ENCODE data around the gene CLSTN2.

The CLSTN2 gene

GRCh38 chr3:139939681-139940190, 4.8 kb downstream of the CLSTN2 start:
- ChIA-PET CTCF (no interaction called here), POLR2A (no interaction called here)
- DNase-seq (ENCODE audit: extremely low spot score) = no peak
- no peak for TF ChIP-seq ELF4 (IDR thresholded peaks at IDR 0.05)
- no peak for TF ChIP-seq FOXM1 (IDR thresholded peaks at IDR 0.05; ENCODE audit: borderline replicate concordance)
- TF ChIP-seq ARNT (IDR thresholded peaks at IDR 0.05) = no peak
- no peak for TF ChIP-seq FOXK2 (IDR thresholded peaks at IDR 0.05)
- no peak for TF ChIP-seq PKNOX1 (IDR thresholded peaks at IDR 0.05)
- TF ChIP-seq TARDBP (IDR thresholded peaks at IDR 0.05) = no peak
- no peak for TF ChIP-seq ZNF384 (IDR thresholded peaks at IDR 0.05)
- no peak for TF ChIP-seq LEF1 (IDR thresholded peaks at IDR 0.05; ENCODE audit: borderline replicate concordance)
- no peak for TF ChIP-seq L3MBTL2 (conservative IDR thresholded peaks at IDR 0.05)
- TF ChIP-seq HDGF (IDR thresholded peaks at IDR 0.05; ENCODE audit: borderline replicate concordance) = no peak
- no peak for TF ChIP-seq FOXA1 (IDR thresholded peaks at IDR 0.05)
- no peak for TF ChIP-seq SUZ12 (IDR thresholded peaks at IDR 0.05)
- no peak for TF ChIP-seq CTBP1 (IDR thresholded peaks at IDR 0.05; ENCODE audit: borderline replicate concordance)
- no peak for TF ChIP-seq BHLHE40 (IDR thresholded peaks at IDR 0.05; ENCODE audit: borderline replicate concordance)

GRCh38 chr3:139940622-139941021, 5.6 kb downstream of the CLSTN2 start:
- TF ChIP-seq ARNT (IDR thresholded peaks at IDR 0.05) = no peak
- no peak for TF ChIP-seq ELF4 (IDR thresholded peaks at IDR 0.05)
- TF ChIP-seq TARDBP (IDR thresholded peaks at IDR 0.05) = no peak
- no peak for DNase-seq (ENCODE audit: extremely low spot score)
- ChIA-PET POLR2A (no interaction called here), CTCF (no interaction called here)

- no peak for DNase-seq (ENCODE audit: extremely low spot score)
- TF ChIP-seq NFRKB (IDR thresholded peaks at IDR 0.05) (no peak), FOXA1 (IDR thresholded peaks at IDR 0.05) (no peak), HDGF (IDR thresholded peaks at IDR 0.05; ENCODE audit: borderline replicate concordance) (no peak), PKNOX1 (IDR thresholded peaks at IDR 0.05) (no peak), SP1 (IDR thresholded peaks at IDR 0.05) (no peak), FOXK2 (IDR thresholded peaks at IDR 0.05) (no peak), L3MBTL2 (conservative IDR thresholded peaks at IDR 0.05) (no peak), CTBP1 (IDR thresholded peaks at IDR 0.05; ENCODE audit: borderline replicate concordance) (no peak), TARDBP (IDR thresholded peaks at IDR 0.05) (no peak), FOXM1 (IDR thresholded peaks at IDR 0.05; ENCODE audit: borderline replicate concordance) (no peak), ELF4 (IDR thresholded peaks at IDR 0.05) (no peak), SUZ12 (IDR thresholded peaks at IDR 0.05) (no peak), ARNT (IDR thresholded peaks at IDR 0.05) (no peak), ZNF384 (IDR thresholded peaks at IDR 0.05) (no peak), BHLHE40 (IDR thresholded peaks at IDR 0.05; ENCODE audit: borderline replicate concordance) (no peak)
- ChIA-PET POLR2A (no interaction called here), CTCF (no interaction called here)
These were observed 6.6 kb downstream of the CLSTN2 start for GRCh38 chr3:139941580-139941979.

GRCh38 chr3:139944256-139944910, 9.4 kb downstream of the CLSTN2 start:
- no peak for DNase-seq (ENCODE audit: extremely low spot score)
- TF ChIP-seq TARDBP (IDR thresholded peaks at IDR 0.05) (no peak), ZNF384 (IDR thresholded peaks at IDR 0.05) (no peak), NFRKB (IDR thresholded peaks at IDR 0.05) (no peak), ARNT (IDR thresholded peaks at IDR 0.05) (no peak), FOXK2 (IDR thresholded peaks at IDR 0.05) (no peak), CTBP1 (IDR thresholded peaks at IDR 0.05; ENCODE audit: borderline replicate concordance) (no peak), L3MBTL2 (conservative IDR thresholded peaks at IDR 0.05) (no peak), SP1 (IDR thresholded peaks at IDR 0.05) (no peak), FOXM1 (IDR thresholded peaks at IDR 0.05; ENCODE audit: borderline replicate concordance) (no peak), ELF4 (IDR thresholded peaks at IDR 0.05) (no peak), SUZ12 (IDR thresholded peaks at IDR 0.05) (no peak), LEF1 (IDR thresholded peaks at IDR 0.05; ENCODE audit: borderline replicate concordance) (no peak), BHLHE40 (IDR thresholded peaks at IDR 0.05; ENCODE audit: borderline replicate concordance) (no peak), PKNOX1 (IDR thresholded peaks at IDR 0.05) (no peak), FOXA1 (IDR thresholded peaks at IDR 0.05) (no peak), HDGF (IDR thresholded peaks at IDR 0.05; ENCODE audit: borderline replicate concordance) (no peak)
- POLR2A ChIA-PET = no interaction called here
- CTCF ChIA-PET = no interaction called here

- CTCF ChIA-PET = no interaction called here
- POLR2A ChIA-PET = no interaction called here
- TF ChIP-seq SUZ12 (IDR thresholded peaks at IDR 0.05) = no peak
- TF ChIP-seq CTBP1 (IDR thresholded peaks at IDR 0.05; ENCODE audit: borderline replicate concordance) = no peak
- no peak for TF ChIP-seq BHLHE40 (IDR thresholded peaks at IDR 0.05; ENCODE audit: borderline replicate concordance)
- TF ChIP-seq HDGF (IDR thresholded peaks at IDR 0.05; ENCODE audit: borderline replicate concordance) = no peak
- no peak for TF ChIP-seq FOXA1 (IDR thresholded peaks at IDR 0.05)
- TF ChIP-seq NFRKB (IDR thresholded peaks at IDR 0.05) = no peak
- no peak for TF ChIP-seq TARDBP (IDR thresholded peaks at IDR 0.05)
- TF ChIP-seq SP1 (IDR thresholded peaks at IDR 0.05) = no peak
- no peak for TF ChIP-seq LEF1 (IDR thresholded peaks at IDR 0.05; ENCODE audit: borderline replicate concordance)
- no peak for TF ChIP-seq ELF4 (IDR thresholded peaks at IDR 0.05)
- TF ChIP-seq FOXM1 (IDR thresholded peaks at IDR 0.05; ENCODE audit: borderline replicate concordance) = no peak
- TF ChIP-seq ZNF384 (IDR thresholded peaks at IDR 0.05) = no peak
- no peak for TF ChIP-seq PKNOX1 (IDR thresholded peaks at IDR 0.05)
- no peak for TF ChIP-seq ARNT (IDR thresholded peaks at IDR 0.05)
- no peak for TF ChIP-seq L3MBTL2 (conservative IDR thresholded peaks at IDR 0.05)
- no peak for TF ChIP-seq FOXK2 (IDR thresholded peaks at IDR 0.05)
- DNase-seq (ENCODE audit: extremely low spot score) = no peak
These were observed 10.4 kb downstream of the CLSTN2 start for GRCh38 chr3:139945386-139945785.

All from HEK293T (cell line).